Ureter (tissue), 1 donor: ENCODE measurements around the gene FAM13C. TPM values are rescaled to one million over a fixed set of nuclear protein-coding genes. Genes with fewer than 3 reads are reported as not detected.
"Not testable (repeated sequence)": the region's sequence is repeated elsewhere in the genome, so short reads cannot be mapped to it uniquely, and the experiment has no call there.

Source experiments
- DNase-seq: peaks from one replicate; pipeline ENCODE4 v3.0.0-alpha.2; 2020; ENCODE audit warnings: low spot score
- total RNA-seq: library from RNA; stranded (reverse); gene quantifications from one replicate; pipeline ENCODE4 v1.2.4, GENCODE V29; 2023
- donor health status: DM: yes; HTN: yes; CAD: no.

The FAM13C gene
- total RNA-seq, 1 donor from 2014 or later = 26.6 TPM

DNA sequence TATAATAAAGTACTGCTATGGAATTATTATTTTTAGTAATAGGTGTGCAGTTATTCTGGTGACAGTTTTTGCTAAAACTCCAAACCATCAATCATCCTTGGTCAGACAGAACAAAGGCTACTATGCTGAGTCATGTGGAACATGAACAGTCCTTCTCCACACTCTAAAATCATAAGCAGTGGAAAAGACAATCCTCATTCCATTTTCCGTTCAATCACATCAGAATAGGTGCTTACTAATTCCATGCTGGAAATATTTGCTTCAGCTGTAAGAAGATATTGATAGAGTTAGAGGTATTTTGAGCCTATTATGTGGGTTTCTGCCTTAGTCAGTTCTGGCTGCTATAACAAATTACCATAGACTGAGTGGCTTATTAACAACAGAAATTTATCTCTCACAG lies 82.9 kb downstream of the FAM13C start:
- no peak for DNase-seq

- no peak for DNase-seq
Measured at GRCh38 chr10:59276919-59277318, 85.4 kb downstream of the FAM13C start.

- DNase-seq = no peak
Measured at GRCh38 chr10:59276133-59276532, 86.2 kb downstream of the FAM13C start.

- DNase-seq = no peak
Measured at GRCh38 chr10:59273445-59273844, 88.9 kb downstream of the FAM13C start.

- no peak for DNase-seq
Measured at GRCh38 chr10:59272061-59272460, 90.3 kb downstream of the FAM13C start.

- DNase-seq = no peak
Measured at GRCh38 chr10:59271160-59271559, 91.2 kb downstream of the FAM13C start.

DNA sequence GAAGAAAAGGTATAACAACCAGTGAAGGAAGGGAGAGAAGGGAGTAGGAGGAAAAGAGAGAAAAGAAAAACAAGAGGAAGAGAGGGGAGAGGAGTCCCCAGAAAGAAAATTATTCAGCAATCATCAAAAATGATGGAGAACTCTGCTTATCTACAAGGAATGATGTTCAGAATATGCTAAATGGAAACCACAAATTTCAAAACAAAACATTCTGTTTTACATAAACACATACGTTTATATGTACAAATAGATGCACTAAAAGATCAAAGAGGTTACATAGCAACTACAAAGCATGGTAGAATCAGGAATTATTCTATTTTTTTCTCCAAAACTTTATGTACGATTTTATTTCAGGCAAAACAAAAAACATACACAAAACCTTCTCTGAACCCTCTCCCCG lies 91.9 kb downstream of the FAM13C start:
- DNase-seq = no peak

DNA sequence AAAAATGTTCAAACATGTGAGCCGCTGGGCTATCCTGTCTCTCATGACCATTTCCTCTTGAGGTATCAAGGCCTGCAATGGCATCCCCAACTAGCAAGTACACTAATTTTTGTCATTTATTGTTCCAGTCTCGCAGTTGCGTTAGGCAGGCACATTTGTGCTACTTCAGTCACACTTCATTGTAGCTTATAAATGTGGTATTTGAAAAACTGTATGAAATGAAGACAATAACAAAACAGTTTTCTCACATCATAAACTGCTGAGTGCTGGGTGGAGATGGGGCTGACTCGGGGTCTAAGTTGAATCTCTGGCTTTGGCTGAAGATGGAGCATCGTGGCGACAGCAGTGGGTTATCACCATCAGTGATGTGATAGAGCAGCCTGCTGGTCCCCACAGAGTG lies 92.7 kb downstream of the FAM13C start:
- DNase-seq = no peak

GRCh38 chr10:59268460-59268859 lies 93.9 kb downstream of the FAM13C start:
- DNase-seq = no peak

DNA sequence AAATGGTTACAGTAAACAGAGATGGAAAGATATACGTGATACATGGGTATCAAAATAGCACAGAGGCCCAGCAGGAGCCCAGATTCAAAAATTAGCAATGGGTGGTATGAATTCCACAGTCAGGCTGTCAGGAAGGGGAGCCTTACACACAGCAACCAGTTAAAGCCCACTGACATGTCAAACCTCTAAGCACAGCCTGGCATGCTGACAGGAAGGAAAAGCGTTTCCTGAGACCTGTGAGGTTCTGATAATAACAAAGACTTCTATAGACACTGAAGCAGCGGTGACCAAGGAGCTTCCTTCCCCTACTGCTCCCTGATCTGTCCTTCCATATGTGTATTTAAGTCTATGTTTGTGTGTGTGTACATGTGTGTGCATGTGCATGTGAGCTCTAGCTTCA lies 96.0 kb downstream of the FAM13C start:
- DNase-seq = no peak

DNA sequence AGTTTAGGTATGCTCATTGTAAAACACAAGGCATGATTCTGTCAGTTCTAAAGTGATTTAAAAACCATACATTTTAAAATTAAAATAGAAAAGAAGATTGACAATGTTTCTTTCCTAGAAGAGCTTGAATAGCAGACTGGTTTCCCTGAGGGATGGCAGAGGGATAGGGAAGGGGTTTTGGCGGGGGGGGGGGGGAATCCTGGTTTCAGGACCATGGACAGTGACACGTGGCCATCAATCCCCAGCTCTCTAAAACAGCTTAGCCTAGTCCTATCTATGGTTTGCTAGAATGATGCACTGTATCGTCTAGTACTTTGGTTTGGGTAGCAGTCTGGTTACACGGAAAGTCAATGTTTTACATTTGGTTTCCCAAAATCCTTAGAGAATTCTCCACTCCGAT lies 97.2 kb downstream of the FAM13C start:
- DNase-seq = no peak

DNA sequence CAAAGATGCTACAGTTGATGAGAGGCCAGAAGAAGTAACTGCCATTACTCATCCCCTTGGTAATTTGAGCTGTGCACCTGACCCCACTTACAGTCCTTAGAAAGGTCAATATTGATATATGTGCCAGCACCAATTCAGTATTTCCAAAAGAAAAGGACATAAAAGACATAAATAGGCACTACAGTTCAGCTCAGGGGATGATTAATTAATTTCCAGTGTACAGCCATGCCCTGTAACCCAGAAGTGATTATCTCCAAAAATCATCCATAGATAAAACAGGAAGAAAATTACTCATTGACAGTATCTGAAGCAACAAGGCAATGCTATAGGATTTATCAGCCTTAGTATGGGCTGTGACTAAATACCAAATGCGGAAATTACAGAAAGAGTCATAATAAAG lies 103.5 kb downstream of the FAM13C start:
- DNase-seq = no peak

GRCh38 chr10:59257224-59257623 lies 105.1 kb downstream of the FAM13C start:
- no peak for DNase-seq

- no peak for DNase-seq
Measured at GRCh38 chr10:59255463-59255862, 106.9 kb downstream of the FAM13C start.

- no peak for DNase-seq
Measured at GRCh38 chr10:59252491-59252890, 109.9 kb downstream of the FAM13C start.

GRCh38 chr10:59245686-59246085 lies 116.7 kb downstream of the FAM13C start:
- DNase-seq = no peak

GRCh38 chr10:59244871-59245270 lies 117.5 kb downstream of the FAM13C start:
- DNase-seq = no peak

- no peak for DNase-seq
Measured at GRCh38 chr10:59243611-59244195, 118.6 kb downstream of the FAM13C start.

DNA sequence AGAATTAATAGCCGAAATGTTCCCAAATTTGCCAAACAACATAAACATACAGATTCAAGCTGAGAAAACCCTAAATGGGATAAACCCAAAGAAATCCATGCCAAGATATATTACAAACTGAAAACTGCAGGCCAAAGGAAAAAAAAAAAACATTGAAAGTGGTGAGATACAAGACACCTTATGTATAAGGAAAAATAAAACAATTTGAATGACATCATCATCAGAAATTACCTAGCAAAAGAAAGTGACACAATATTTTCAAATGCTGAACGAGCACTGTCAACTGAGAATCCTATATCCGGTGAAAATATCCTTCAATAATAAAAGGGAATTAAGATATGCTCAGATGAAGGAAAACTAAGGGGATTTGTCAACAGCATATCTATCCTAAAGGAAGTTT lies 119.4 kb downstream of the FAM13C start:
- DNase-seq = no peak

- DNase-seq = no peak
Measured at GRCh38 chr10:59242057-59242456, 120.3 kb downstream of the FAM13C start.

DNA sequence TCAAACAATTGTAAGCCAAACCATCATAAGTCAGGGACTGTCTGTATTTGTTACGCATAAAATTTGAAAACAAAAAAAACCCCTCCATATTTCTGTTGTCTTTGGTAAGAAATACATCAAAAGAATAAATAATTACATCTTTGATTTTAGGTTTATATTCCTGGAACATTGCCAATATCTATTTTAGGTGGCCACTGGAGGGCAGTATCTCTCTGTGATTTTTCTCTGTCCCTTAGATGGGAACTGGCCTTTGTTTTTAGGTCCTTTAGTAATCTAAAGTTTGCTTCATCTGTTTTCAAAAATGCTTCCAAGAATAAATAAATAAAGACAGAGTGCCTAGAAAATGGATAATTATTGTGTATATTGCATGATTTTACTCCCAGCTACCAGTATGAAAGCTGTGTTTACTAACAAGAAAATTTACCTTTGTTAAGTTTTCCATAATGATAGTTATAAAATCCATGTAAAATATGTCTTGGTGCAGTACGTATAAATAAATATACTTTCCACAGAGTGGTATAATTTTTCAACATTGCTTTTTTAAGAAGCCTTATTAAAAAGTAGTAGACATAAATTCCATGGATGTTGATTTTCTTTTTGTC lies 121.7 kb downstream of the FAM13C start:
- DNase-seq = no peak

- not testable (repeated sequence) for DNase-seq
Measured at GRCh38 chr10:59239108-59239507, 123.2 kb downstream of the FAM13C start.

DNA sequence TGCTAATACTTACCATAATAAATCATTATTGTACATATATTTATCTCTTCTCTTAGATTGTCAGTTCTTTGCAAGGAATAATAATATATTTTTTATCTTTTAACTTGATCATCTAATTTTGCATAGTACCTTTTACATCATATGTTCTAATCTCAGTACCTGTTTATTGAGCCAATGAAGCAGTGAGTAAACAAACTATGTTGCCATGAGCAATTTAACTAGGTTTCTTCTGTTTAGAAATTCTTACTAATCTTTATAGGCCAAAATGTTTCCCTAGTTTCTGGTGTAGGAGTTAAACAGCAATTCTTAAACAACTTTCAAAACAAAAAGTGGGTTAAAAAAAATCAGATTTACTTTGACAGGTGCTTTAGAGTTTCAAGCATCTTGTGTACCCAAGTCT lies 124.6 kb downstream of the FAM13C start:
- no peak for DNase-seq

DNA sequence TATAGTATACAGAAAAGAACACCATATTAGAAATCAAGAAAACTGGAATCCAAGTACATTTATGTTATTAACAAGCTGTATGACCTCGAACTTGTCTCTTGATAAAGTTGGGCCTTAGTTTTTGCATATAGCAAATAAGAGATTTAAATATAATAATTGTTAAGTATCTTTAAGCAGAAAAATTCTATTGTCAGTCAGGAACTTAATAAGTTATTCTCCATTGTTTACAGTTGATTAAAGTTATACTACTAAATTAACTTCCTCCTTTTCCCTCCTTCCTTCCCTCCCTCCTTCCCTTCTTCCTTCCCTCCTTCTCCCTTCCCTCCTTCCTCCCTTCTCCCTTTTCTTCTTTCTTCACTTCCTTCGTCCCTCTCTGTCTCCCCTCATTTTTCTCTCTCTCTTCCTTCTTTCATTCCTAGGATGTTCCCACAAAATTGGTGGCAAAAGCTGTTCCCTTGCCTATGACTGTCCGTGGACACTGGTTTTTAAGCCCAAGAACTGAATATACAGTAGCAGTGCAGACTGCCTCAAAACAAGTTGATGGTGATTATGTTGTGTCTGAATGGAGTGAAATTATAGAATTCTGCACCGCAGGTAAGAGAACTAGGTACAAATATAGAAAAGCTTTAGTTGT lies 126.2 kb downstream of the FAM13C start:
- DNase-seq = no peak
